Neural progenitor cell (in vitro differentiated cells): Measurements from ENCODE around the gene KRTAP22-1.

Experiments used
- CTCF ChIP-seq: fragments of 200-600 bp; sonication (generic); IDR thresholded peaks from 2 replicates; pipeline ENCODE4 v1.5.1; 2017; ENCODE audit warnings: antibody characterized with exemption, mild to moderate bottlenecking
- EZH2 ChIP-seq: fragments of 200-600 bp; sonication (generic); IDR thresholded peaks from 2 replicates; pipeline ENCODE4 v1.6.1; 2017; ENCODE audit warnings: antibody characterized with exemption, mild to moderate bottlenecking, moderate library complexity

- no peak for TF ChIP-seq CTCF
- TF ChIP-seq EZH2 = no peak
Measured at GRCh38 chr21:30582870-30583269, 18.0 kb upstream of the KRTAP22-1 start.
